Measurements from ENCODE around the gene DEUP1.

DNA sequence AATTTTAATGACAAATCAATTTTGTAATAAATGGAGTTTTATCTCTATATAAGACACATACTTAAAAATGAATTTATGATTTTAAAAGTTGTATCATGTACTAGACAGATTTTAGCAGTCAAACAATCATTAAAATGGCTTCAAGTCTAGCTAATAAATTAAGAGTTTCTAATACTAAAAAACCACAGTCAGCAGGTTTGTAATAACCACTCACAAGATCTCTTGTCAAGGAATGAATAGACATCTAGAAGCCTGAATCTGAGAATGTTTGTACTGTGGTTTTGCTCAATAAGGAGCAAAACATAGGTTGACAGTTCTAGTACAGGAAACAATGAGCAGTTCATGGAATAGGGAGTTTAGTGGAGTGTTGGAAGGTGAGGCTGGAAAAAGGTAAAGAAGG lies 81.2 kb downstream of the DEUP1 start:
- TF ChIP-seq, protein P1, sequence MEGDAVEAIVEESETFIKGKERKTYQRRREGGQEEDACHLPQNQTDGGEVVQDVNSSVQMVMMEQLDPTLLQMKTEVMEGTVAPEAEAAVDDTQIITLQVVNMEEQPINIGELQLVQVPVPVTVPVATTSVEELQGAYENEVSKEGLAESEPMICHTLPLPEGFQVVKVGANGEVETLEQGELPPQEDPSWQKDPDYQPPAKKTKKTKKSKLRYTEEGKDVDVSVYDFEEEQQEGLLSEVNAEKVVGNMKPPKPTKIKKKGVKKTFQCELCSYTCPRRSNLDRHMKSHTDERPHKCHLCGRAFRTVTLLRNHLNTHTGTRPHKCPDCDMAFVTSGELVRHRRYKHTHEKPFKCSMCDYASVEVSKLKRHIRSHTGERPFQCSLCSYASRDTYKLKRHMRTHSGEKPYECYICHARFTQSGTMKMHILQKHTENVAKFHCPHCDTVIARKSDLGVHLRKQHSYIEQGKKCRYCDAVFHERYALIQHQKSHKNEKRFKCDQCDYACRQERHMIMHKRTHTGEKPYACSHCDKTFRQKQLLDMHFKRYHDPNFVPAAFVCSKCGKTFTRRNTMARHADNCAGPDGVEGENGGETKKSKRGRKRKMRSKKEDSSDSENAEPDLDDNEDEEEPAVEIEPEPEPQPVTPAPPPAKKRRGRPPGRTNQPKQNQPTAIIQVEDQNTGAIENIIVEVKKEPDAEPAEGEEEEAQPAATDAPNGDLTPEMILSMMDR (IDR thresholded peaks at IDR 0.05; ENCODE audit: insufficient read depth, low read length, poor library complexity, severe bottlenecking): no peak
- TF ChIP-seq EZH2phosphoT487 (conservative IDR thresholded peaks at IDR 0.05; ENCODE audit: low read length): no peak
